ENCODE results near the gene REXO2. TPM values are rescaled to one million over a fixed set of nuclear protein-coding genes. Genes with fewer than 3 reads are reported as not detected.

The REXO2 gene
- total and polyA plus RNA-seq, 2 donors (not counting 1 experiment from before 2014, with no cell fraction given): 27.7 to 37.2 TPM

DNA sequence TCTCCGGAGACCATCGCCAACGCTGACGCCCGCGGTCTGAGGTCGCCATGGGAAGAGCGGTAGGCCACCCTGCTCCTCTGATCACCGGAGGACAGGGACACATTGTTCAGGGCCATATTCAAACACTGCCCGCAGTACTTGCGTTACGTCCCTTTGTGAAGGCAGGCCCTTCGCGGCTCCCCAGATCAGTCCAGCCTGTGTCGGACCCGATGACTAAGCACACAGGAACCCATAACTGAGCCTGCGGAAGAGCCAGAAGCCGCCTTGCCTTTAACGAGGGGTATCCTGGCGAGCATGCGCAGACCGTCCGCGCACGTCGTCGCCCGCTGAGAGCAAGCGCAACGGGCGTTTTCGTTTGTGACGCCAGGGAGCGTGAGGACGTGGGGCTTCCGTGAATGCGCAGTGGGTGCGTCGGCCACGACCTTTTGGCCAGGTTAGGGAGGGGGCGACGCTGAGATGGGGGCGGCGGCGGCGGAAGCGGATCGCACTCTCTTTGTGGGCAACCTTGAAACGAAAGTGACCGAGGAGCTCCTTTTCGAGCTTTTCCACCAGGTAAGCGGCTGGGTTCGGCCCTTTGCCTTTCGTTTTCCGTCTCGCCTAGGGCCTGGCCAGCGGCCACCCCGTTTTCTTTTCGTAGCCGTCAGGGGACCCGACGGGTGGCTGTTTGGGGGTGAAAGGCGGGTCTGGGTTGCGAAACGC, 38.9 kb upstream of the REXO2 start, which contains the start of the genes C11orf71 and RBM7:
Gene C11orf71, minus strand, starts transcription at position 296 of the 699 bp plus-strand sequence. Its CDS starts 180 bp downstream, at position 116.
Gene RBM7, plus strand, starts transcription at position 451 of the 699 bp plus-strand sequence. Its CDS starts 6 bp downstream, at position 457.
- WGBS (ENCODE audit: insufficient coverage): under 1% methylated on average over 65 of the region's 65 CpGs
- H3K79me2 ChIP-seq (ENCODE audit: control insufficient read depth, insufficient read depth, low read length): peaks cover 52% of the 10 kb centered on the region
- H3K9me3 ChIP-seq (ENCODE audit: control extremely low read depth in 1 of 3, control insufficient read depth in 2 of 3, insufficient read depth in 1 of 3, low read length in 2 of 3): no peaks in the 10 kb centered on the region
- H3K9ac ChIP-seq (ENCODE audit: low read length): peak within 1 kb of the TSS; percentile 87
- CTCF ChIA-PET: interaction anchor here (0.6 to 1.3 kb wide), 2 partner anchors 39 to 50 kb away, joined by 3 read pairs; partner anchors contain the start of gene REXO2
- H3K27ac ChIP-seq (ENCODE audit: low read length in 2 of 2): peak within 1 kb of the TSS; percentile 87 to 92
- no peaks in the 10 kb centered on the region for H3K27me3 Mint-ChIP-seq
- H3K4me3 Mint-ChIP-seq: peak within 1 kb of the TSS; percentile 99
- peaks cover 3 to 15% of the 10 kb centered on the region in 2 experiments for H3K36me3 ChIP-seq (replicated peaks in 1 of 2; ENCODE audit: control extremely low read depth in 1 of 2, control insufficient read depth in 1 of 2, extremely low read depth in 1 of 2, insufficient read depth in 2 of 2, low read length in 1 of 2)
- peaks cover 21 to 28% of the 10 kb centered on the region in 2 donors for H3K4me1 ChIP-seq (ENCODE audit: control insufficient read depth in 2 of 2, insufficient read depth in 2 of 2, low read length in 2 of 2)
- TF ChIP-seq, protein P1, sequence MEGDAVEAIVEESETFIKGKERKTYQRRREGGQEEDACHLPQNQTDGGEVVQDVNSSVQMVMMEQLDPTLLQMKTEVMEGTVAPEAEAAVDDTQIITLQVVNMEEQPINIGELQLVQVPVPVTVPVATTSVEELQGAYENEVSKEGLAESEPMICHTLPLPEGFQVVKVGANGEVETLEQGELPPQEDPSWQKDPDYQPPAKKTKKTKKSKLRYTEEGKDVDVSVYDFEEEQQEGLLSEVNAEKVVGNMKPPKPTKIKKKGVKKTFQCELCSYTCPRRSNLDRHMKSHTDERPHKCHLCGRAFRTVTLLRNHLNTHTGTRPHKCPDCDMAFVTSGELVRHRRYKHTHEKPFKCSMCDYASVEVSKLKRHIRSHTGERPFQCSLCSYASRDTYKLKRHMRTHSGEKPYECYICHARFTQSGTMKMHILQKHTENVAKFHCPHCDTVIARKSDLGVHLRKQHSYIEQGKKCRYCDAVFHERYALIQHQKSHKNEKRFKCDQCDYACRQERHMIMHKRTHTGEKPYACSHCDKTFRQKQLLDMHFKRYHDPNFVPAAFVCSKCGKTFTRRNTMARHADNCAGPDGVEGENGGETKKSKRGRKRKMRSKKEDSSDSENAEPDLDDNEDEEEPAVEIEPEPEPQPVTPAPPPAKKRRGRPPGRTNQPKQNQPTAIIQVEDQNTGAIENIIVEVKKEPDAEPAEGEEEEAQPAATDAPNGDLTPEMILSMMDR (IDR thresholded peaks at IDR 0.05): no peak
- TF ChIP-seq EZH2 (IDR thresholded peaks at IDR 0.05; ENCODE audit: borderline replicate concordance, insufficient read depth, low read depth, low read length, poor library complexity, severe bottlenecking): no peak
- H3K27me3 ChIP-seq (replicated peaks in 1 of 4; ENCODE audit: control extremely low read depth in 1 of 4, control insufficient read depth in 3 of 4, insufficient read depth in 4 of 4, low read length in 3 of 4): no peaks in the 10 kb centered on the region
- H4K20me1 ChIP-seq (ENCODE audit: control insufficient read depth, insufficient read depth, low read length, poor library complexity, severe bottlenecking): no peaks in the 10 kb centered on the region
- intact Hi-C loops (cut with micrococcal nuclease): loop anchor here (1.0 to 2.0 kb wide), 4 partner anchors 39 to 1086 kb away; partner anchors contain the start of genes REXO2, TTC12, USP28 and ZW10
- POLR2A ChIA-PET: interaction anchor here (0.8 kb wide), 1 partner anchor 39 kb away, joined by 3 read pairs; the partner anchor contains the start of gene REXO2
- ATAC-seq (ENCODE audit: low read depth) (peak; percentile 94), DNase-seq (peak; percentile 99)
- peaks cover 45% of the 10 kb centered on the region for H3K4me1 Mint-ChIP-seq
- peak within 1 kb of the TSS; percentile 72 to 98 (median 89) for H3K4me3 ChIP-seq (ENCODE audit: control extremely low read depth in 1 of 5, extremely low read depth in 1 of 5, insufficient read depth in 1 of 5, low read depth in 2 of 5, low read length in 4 of 5)
- peak within 1 kb of the TSS; percentile 81 for H3K4me2 ChIP-seq (replicated peaks; ENCODE audit: low read depth, low read length, poor library complexity, severe bottlenecking)
- H3K9me3 Mint-ChIP-seq (ENCODE audit: insufficient read depth): no peaks in the 10 kb centered on the region
- H3K27ac Mint-ChIP-seq: peak within 1 kb of the TSS; percentile 98
- H2AFZ ChIP-seq (ENCODE audit: insufficient read depth, low read depth, low read length, poor library complexity, severe bottlenecking): peak within 1 kb of the TSS; percentile 79
